ENCODE data around the gene AGPAT1.

AGPAT1 gene

DNA sequence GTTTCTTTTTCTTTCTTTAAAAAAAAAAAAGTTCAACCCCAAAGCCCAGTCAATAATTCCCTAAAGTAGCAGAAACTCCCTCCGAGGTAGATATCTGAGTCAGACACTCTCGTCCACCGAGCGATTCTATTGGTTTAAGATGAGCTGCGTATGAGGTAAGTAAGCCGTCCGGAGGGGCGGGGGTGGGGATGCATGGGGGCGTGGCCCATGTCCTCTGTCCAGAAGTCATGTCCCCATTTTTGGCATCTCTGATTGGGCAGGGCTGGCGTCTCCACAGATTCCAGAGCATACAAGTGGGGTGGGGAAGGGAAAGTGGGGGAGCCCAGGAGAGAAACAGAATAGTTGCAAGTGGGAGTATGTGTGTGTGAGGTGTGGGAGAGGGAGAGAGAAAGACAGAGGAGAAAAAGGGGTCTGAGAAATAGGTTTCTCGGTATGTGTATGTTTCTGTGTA lies 9.8 kb upstream of the AGPAT1 start:
- peak; percentile 95 for DNase-seq

DNA sequence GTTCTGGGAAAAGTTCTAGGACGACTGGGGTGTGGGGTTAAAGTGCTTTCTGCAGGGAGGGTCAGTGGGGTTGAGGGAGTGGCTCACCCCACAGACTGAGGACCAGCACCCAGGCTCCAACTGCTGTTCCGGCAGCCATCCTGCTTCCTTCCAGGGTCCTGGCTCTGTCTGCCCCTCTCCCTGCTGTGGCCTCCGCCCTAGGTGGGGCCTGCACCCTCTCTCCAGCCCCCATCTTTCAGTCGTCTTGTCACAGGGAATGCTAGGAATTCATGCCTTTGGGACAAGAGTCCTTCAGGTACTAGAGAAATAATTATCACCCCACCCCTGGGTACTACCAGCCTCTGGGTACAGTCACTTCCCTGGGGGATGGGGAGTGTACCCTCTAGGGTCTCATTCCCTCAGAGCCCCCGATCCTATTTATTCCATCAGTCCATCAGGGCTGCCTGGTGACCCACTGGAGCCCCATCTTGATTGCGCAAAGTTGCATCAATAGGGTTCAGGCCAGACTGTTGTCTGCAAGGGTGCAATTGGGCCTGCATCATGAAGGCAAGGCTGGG lies 8.3 kb upstream of the AGPAT1 start, which contains the start of gene AGER:
Gene AGER, minus strand, starts transcription at position 170 of the 557 bp plus-strand sequence. Its CDS starts 31 bp downstream, at position 139.
- DNase-seq, result no peak

DNA sequence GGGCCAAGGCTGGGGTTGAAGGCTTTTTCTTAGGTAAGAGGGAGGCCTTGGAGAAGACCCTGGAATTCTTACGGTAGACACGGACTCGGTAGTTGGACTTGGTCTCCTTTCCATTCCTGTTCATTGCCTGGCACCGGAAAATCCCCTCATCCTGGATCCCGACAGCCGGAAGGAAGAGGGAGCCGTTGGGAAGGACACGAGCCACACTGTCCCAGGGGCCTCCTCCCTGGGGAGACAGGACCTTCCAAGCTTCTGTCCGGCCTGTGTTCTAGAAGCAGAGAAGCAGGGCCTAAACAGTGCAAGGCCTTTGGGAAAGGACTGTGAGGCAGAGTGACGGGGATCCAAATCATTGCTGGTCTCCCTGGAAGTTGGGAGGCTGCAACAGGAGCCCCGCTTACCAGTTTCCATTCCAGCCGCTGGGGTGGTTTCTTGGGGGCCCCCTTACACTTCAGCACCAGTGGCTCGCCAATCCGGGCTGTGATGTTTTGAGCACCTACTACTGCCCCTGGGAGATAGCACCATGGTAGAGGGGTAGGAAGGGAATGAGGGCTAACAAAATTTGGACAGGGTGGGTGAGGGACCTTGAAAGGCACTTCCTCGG lies 7.7 kb upstream of the AGPAT1 start:
- no peak for DNase-seq

DNA sequence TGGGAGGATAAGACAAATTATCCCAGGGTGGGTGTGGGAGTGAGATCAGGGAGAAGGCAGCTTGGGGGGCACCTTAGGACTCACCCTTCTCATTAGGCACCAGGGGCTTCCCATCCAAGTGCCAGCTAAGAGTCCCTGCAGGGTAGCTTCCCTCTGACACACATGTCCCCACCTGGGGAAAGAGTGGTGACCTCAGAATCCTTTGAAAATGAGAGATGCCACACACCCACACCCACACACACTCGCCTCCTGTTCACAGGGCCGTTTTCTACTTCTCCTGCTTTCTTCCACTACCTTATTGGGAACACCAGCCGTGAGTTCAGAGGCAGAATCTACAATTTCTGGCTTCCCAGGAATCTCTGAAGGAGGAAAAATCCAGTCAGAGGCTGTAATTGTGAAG lies 7.1 kb upstream of the AGPAT1 start:
- DNase-seq, result no peak

DNA sequence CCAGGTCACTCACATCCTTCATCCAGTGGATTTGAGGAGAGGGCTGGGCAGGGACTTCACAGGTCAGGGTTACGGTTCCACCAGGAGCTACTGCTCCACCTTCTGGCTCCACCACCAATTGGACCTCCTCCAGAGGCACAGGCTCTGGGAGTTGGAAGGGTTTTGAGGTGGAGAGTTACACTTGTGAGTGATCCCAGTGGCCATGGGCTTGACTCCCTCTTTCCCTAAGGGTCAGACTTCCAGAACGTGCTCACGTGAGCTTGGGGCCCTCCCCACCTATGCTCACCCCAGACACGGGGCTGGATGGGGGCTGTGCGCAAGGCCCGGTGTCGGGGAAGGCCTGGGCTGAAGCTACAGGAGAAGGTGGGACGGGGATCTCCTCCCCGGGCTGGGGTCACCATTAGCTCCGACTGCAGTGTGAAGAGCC lies 6.7 kb upstream of the AGPAT1 start:
- DNase-seq, result no peak

DNA sequence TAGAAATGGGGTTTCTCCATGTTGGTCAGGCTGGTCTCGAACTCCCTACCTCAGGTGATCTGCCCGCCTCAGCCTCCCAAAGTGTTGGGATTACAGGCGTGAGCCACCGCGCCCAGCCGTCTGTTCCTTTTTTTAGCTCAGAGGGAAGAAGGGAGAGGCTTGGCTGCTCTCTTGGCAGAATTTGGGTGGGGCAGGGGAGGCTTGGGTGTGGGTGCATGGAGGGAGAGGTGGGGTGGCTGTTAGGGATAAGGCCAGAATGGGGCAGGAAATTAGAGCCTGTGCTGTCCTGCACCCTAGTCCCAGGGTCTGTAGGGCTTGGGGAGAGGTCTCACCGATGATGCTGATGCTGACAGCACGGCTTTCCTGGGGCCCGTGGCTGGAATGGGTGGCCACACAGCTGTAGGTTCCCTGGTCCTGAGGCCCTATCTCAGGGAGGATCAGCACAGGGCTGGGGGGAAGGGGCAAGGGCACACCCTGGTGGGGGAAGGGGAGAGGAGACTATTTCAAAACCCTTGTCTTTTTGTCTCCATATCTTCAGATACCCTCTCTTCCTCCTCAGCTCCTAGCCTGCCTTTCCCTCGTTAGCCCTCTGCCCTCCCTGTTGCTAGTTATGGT lies 6.1 kb upstream of the AGPAT1 start:
- DNase-seq, result peak; percentile 50

DNA sequence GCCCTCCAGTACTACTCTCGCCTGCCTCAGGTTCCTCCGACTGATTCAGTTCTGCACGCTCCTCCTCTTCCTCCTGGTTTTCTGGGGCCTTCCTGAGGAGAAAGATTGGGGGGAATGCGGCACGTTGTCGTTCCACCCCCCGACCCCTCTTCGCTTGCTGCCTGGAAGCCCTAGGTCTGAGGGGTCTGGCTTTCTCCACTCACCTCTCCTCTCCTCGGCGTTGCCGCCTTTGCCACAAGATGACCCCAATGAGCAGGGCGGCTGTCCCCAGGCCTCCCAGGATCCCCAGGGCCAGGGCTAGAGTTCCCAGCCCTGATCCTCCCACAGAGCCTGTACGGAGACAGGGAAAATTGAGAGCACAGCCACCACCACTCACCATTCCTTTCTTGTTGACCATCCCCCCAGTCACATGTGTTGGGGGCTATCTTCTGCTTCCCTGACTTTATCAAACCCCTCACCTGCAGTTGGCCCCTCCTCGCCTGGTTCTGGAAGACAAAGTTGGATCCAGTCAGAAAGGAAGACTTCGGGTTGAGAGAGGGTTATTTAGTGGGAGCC lies 5.3 kb upstream of the AGPAT1 start:
- DNase-seq, result no peak

DNA sequence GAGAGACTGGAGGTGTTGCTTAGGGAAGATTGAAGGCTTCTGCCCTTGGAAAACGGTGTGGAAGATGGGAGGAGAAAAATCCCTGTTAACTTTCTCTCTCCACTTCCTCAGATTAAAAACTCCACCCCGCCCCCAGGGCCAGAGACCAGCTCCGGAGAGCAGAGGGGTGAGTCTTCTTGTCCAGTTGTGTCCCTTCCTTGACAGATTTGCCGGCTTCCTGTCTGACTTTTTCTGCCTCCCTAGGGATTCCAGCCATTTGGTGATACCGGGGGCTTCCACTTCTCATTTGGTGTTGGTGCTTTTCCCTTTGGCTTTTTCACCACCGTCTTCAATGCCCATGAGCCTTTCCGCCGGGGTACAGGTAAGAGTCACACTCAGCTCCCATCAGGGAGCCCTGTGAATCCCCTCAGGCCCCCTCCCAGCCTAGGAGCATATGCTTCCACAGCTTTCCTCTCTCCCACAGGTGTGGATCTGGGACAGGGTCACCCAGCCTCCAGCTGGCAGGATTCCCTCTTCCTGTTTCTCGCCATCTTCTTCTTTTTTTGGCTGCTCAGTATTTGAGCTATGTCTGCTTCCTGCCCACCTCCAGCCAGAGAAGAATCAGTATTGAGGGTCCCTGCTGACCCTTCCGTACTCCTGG lies 4.0 kb upstream of the AGPAT1 start:
- DNase-seq, result no peak

DNA sequence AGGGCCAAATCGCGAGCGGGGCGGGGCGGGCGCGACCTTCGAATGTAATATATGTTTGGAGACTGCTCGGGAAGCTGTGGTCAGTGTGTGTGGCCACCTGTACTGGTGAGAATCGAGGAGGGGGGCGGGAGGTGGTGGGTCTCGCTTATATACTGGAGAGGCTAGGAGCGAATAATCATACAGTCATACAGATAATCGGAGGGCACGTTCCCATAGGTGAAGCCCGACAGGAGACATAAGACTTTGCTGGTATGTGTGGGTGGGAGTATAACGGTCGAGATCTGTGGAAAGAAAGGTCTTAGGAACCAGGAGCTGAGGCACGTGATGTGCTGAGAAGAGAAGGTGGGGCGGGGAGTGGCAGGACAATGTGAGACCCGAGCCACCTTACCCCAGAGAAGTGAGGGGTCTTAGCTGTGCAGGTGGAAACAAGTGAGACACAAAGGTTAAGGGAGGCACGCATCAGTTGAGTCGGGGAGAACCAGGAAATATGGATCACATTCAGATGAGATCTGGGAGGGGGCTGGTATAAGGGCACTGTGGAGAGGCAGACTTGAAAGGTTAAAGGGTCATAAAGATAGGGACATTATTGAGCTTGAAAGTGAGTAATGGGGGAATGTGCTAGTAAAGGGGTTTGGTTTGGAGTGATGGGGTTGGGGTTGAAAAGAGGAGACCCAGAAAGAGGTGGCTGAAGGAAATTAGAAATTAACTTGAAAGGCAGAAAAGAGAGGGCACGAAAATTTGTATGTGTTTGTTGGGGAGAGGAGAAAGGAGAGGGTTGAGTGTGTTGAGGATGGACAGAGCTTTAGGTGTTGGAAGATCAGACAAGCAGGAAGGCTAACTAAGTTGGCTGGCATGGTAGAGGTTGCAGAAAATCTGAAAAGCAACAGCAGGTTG lies 2.9 kb upstream of the AGPAT1 start:
- DNase-seq, result no peak

DNA sequence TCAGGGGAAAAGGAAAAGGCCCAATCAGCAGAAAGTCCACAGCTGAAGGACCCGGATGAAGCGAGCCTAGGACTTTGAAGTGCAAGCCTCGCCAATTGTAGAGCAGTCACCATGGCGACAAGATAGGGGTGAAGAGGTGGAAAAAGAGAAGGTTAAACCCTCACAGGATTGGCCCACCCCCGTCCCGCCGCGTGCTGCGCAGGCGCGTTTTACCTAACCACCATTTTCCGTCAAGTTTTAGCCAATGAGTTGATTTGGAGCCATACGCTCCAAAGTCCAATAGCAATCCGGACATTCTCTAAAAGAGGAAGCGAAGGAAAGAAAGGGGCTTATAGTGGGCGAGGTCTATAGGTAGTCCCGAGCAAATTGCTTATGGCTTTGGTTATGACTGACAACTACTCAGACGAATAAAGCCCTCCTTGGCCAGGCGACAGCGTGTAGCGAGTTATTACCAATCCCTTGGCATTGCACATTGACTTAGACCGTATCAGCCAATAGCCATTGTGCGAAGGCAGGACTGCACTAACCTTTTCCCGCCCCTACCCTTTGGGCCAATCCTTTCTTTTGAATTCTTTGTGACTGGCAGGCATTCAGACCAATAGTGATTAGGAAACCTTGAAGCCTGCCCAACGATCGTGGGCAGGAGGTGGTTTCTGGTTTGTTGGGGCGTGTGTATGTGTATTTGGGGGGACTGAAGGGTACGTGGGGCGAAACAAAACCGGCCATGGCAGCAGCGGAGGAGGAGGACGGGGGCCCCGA lies 2.1 kb upstream of the AGPAT1 start, which contains the start of gene RNF5:
Gene RNF5, plus strand, starts transcription at position 618 of the 759 bp plus-strand sequence. Its CDS starts 107 bp downstream, at position 725.
- DNase-seq, result peak; percentile 100

DNA sequence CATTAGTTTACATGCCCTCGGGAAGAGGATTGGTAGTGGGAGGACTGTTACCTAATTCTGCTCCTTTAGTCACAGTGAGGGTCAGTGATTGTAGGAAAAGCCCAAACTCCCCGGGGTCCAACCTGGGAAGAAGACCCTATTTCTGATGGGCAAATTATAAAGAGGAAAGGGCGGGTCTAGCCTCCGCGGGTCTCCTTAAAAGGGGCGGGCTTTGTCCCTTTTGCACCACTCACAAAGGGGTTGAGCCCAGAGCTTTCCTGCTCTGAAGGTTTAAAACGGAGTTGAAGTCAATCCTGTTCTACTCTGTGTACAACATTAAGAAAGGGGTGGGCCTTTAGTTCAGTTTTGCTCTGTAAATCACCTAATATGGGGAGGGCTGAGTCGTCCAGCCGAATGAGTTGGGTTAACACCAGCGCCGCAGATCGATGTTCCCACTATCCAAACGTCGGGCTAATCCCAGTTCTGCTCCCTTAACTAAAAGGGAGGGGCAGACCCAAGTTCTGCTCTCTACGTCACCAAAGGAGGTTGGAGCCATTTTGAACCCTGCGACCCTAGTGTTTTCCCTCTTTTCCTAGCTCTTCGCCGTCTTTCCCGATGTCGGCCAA lies 1.4 kb upstream of the AGPAT1 start:
- DNase-seq, result peak; percentile 90

DNA sequence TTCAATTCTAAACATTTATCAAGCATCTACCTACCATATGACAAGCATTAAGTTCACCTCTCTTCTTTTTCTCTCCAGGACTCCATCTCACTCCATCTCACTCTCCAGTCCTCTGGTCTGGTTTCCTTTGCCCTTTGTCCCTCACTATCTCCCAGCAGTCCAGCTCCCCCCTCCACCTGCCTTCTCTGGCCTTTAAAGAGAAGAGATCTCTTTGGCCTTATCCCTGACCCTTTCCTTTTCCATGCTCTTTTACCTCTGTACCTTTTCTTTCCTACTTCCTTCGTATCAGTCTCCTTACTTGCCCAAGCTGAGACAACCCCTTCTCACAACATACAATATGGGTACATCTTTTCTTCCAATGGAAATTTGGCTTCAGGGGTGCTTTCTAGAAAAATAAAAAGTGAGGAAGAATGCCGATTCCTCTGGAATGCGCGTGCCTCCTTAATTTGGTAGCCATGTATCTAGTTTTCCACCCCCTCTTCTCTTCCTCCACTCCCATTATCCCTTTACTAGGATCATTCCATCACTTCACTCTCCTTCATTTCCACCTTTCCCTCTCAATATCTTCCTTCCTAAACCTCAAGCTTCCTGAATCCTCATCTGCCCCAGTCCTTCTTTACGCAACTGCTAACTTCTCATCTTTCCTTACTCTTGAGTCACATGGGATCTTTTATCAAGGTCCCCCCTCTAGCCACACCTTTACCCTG lies 745 bp upstream of the AGPAT1 start:
- DNase-seq, result peak; percentile 66

DNA sequence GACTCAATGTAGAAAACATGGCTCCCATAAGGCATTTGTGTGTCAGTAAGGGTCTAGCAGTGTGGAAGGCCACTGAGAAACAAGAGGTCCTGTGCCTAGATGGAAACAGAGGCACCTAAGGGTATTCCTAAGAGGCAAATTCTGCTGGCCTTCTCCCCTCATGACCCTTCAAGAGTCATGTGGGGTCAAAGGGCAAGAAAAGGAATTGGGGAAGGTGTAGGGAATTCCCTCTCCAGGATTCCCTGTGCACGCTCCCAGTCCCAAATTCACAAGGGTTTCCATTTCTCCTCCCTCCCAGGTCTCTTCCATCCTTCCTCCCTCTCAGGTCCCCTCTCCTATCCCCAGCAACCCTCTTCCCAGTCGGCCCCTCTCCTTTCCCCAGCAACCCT lies 568 bp downstream of the AGPAT1 start:
- no peak for DNase-seq

DNA sequence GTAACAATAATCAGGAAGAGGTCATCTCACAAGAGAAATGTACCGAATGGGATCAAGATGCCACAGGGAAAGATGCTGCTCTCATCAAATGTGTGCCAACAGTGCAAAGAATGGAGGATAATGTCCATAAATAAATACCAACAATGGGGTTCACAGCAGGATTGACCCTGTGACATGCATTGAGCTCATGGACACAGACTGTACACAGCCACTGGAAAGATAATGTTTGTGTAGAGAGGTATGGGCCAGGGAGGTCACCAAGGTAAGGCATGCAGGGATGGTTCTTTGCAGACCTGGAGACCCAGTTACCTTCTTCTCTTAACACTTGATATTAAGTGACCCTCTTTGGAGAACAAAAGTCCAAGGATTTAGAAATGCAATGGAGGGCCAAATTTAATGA lies 1.5 kb downstream of the AGPAT1 start:
- no peak for DNase-seq

DNA sequence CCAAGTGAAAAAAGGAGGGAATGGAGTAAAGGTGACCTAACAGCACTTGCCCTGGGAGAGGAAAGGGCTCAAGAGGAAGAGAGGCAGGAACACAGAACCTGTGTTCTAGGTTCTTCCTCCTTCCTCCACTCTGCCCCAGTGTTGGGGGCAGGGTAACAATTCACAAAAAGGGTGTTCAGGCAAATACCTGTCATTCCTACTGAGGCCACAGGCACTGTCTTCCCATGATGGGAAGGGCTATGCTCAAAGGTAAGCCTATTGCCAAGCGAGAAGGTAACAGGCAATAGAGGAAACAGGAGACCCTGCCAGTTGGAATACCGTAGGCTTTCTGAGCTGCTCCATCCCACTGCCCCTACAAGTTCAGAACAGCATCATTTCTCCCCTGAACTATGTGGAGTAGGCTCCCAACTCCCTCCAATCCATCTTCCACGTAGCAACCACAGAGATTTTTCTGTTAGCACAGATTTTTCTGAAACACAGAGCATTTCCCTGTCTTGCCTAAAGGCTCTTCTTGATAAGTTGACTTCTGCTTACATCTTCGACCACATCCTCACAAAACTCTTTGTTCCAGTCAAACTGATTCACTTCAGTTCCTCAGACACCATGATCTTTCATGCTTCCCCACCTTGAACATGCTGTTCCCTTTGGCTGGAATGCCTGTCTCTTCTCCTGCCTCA lies 2.7 kb downstream of the AGPAT1 start:
- peak; percentile 35 for DNase-seq

DNA sequence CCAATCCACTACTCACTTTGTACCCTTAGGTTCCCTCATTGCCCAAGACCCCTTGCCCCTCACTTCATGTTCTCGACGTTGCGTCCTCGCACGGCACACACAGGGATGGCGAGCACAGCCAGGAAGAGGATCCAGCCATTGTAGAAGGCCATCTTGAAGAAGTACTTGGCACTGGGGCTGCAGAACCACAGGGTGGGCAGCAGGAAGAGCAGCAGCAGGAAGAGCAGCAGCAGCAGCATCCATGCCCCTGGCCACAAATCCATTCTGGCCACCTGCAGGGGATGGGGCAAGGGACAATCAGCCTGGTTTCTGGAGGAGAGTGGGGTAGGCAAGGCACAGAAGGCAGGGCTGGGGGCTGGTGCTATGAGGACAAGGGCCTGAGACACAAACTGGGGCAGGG lies 4.7 kb downstream of the AGPAT1 start:
- no peak for DNase-seq

DNA sequence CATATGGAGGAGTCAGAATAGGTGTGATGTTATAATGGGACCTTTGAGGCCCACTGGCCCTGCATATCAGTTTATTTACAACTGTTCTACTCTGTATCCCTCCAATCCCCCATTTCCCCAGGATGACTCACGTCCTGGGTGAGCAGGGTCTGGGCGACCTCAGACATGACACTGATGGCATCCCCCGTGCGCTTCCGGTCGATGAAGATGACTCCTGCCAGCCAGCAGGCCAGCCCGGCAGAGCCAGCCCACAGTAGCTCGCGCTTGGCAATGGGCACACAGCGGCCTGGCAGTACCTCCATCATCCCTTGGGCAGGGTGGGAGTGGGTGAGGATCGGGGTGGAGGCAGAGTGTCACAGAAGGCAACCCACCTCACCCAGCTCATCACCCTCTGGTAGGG lies 5.6 kb downstream of the AGPAT1 start:
- no peak for DNase-seq

DNA sequence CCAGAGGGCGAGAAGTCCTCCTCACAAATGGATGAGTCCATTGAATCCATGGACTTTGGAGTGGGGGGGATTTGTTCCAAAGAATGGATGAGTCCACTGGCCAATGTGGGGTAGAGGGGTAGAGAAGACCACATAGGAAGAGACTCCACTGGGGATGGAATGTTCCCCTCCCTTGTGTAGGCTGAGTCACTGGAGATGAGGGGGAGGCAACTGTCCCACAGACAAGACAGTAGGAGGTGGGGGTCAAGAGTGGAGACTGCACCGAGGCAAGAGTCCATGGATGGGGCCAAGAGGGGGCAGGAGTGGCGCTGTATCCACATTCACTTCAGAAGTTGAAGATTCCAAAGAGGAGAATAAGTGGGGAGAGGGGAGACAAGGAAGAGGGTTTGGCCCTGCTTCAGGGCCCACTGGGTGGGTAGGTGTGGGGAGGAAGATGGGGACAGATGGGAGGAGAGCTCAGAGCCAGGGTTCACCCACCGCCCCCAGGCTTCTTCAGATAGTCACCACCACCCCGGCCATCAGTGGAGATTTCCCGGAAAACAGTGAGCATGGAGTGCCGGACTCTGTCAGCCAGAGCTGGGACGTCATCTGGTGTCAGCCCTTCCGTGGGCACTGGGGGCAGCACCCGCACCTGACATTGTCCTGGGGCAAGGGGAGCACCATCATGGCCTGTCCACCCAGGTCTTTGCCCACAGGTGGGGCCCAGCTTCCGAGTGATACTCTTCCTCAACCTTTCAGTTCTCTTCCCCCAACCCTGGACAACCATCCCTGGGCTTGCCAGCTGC lies 6.9 kb downstream of the AGPAT1 start:
- DNase-seq, result no peak

DNA sequence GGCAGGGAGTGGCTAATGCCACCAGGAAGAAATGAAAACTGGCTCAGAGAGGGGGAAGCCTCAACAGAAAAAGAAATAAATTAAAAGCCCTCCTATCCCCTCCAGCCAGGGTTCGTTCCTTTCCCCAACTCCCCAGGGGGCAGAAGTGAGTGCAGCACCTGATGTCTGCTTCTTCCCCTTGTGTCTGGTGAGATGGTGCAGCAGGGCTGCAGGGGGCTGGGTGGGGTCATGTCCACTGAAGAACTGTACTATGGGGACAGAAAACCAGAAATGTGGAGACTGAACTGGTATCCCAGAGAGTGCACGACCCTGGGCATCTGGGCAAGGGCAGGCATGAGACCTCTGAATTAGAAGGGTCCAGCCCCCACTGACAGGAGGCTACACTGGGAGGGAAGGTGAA lies 7.5 kb downstream of the AGPAT1 start:
- DNase-seq, result peak; percentile 79
